ENCODE results near the gene HUS1B. TPM values are rescaled to one million over a fixed set of nuclear protein-coding genes. Genes with fewer than 3 reads are reported as not detected.

The HUS1B gene
- total RNA-seq, 1 donor from 2014 or later, result 0.98 TPM

DNA sequence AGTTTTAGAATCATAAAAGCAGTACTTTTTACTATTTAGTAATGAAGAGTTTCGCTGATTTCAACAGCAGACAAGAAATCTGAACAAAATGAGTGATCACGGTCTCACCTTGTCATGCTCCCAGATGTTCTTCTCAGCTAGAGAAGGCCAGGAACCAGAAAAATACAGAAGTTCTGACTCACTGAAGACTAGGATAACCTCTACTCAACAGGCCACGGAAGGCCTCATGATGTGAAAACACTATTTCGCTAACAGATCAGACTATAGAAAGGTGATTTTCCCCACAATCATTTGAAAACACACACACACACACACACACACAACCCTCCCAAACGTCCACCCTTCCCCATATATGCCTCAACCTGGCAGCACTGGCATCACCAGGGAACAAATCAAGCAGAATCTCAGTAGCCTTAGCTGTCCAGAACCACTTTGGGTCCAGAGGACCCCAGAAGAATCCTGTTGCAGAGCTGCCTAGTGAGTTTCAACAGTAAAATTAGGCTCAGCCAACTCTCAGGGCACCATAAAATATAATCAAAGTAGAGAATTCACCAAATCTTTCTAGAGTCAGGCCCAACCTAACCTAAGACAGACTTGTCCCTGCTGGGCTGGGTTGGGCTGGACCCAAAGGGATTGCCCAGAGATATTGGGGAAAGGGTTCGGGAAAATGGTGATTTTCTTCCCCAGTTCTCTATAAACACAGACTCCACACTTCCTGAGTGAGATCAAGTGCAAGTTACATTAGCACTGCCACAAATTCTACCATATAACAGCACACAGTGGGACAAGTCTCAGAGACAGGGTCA is 28.1 kb upstream of the HUS1B start:
- H3K4me1 ChIP-seq, result peaks cover 22% of the 10 kb centered on the region
- no peak for TF ChIP-seq POLR2AphosphoS5 (IDR thresholded peaks at IDR 0.05; ENCODE audit: insufficient read depth in 1 of 2, low read depth in 1 of 2)
- no peak for TF ChIP-seq CTCF (IDR thresholded peaks at IDR 0.05)
- TF ChIP-seq POLR2A (IDR thresholded peaks at IDR 0.05), result no peak
- H3K27me3 ChIP-seq, result no peaks in the 10 kb centered on the region
- intact Hi-C loops (cut with DNase I), result no loop called here
- DNase-seq (ENCODE audit: extremely low spot score in 2 of 2), result no peak
- no peak overlapping the region for H3K27ac ChIP-seq
- H3K9me3 ChIP-seq, result no peaks in the 10 kb centered on the region
- no peak overlapping the region for H3K4me3 ChIP-seq
- H3K36me3 ChIP-seq, result no peaks in the 10 kb centered on the region

DNA sequence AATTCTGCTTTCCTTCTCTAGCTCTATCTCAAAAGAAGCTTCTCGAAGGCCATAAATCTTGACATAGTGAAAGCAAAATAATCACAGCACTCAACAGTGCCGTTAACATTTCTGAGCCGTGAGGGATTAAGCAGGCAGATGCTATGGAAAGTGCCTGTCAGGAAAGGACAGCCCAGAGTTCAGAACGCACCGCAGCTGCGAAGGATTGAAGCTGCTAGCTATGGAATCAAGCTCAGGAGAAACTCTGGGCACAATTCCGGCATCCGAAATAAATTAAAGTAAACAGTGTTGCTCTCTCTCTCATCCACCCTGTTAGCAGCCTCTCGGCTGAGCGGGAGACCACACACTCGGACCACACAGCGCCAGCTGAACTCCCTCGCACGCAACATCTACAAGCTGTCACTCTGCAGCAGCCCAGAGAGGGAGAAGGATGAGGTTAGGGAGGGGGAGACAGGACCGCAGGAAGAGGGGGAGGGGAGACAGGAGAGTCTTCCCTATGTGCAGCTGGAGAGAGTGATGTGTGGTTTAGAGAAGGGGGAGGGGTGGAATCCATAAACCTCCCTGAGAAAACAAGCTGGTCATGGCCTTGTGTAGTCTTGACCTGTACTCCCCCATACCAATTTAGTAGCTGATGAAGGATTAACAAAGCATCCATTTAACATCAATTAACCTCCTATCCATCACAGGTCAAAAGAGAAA is 27.0 kb upstream of the HUS1B start:
- peaks cover 24% of the 10 kb centered on the region for H3K4me1 ChIP-seq
- peak overlapping the region; percentile 40 for H3K27ac ChIP-seq
- intact Hi-C loops (cut with DNase I), result no loop called here

GRCh38 chr6:680666-681340 is 23.9 kb upstream of the HUS1B start:
- H3K27ac ChIP-seq, result no peak overlapping the region
- no peak overlapping the region for H3K4me3 ChIP-seq
- intact Hi-C loops (cut with DNase I), result no loop called here
- no peaks in the 10 kb centered on the region for H3K9me3 ChIP-seq
- no peaks in the 10 kb centered on the region for H3K36me3 ChIP-seq
- no peak for TF ChIP-seq CTCF (IDR thresholded peaks at IDR 0.05)
- TF ChIP-seq POLR2AphosphoS5 (IDR thresholded peaks at IDR 0.05; ENCODE audit: insufficient read depth in 1 of 2, low read depth in 1 of 2), result no peak
- no peak for TF ChIP-seq POLR2A (IDR thresholded peaks at IDR 0.05)
- peaks cover 24% of the 10 kb centered on the region for H3K4me1 ChIP-seq
- no peaks in the 10 kb centered on the region for H3K27me3 ChIP-seq
- no peak for DNase-seq (ENCODE audit: extremely low spot score in 2 of 2)

More for the DNA sequence above, 27.0 kb upstream of the HUS1B start:
- H3K9me3 ChIP-seq, result no peaks in the 10 kb centered on the region
- peak overlapping the region; percentile 9 to 26 for H3K4me3 ChIP-seq
- H3K27me3 ChIP-seq, result no peaks in the 10 kb centered on the region
- no peaks in the 10 kb centered on the region for H3K36me3 ChIP-seq
- TF ChIP-seq POLR2A (IDR thresholded peaks at IDR 0.05) (no peak), CTCF (IDR thresholded peaks at IDR 0.05) (no peak), POLR2AphosphoS5 (IDR thresholded peaks at IDR 0.05; ENCODE audit: insufficient read depth in 1 of 2, low read depth in 1 of 2) (no peak)
- DNase-seq (ENCODE audit: extremely low spot score in 2 of 2), result no peak

DNA sequence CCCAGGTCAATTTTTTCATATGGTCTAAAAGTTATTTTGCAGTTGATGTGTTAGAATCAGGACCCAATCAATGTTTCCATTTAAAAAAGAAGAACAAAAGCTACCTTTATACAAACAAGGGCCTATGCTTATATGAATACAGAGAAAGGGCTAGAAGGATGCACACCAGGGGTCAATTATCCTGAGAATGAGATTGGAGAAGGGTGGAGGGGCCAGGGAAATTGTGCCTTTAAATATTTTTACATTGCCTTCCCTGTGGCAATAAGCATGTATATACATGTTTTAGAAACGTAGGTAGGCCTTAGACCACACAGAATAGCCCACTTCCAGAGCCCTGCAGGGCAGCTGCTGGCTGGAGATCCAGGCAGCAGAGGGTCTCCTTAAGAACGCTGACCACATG is 23.4 kb upstream of the HUS1B start:
- no peaks in the 10 kb centered on the region for H3K27me3 ChIP-seq
- H3K4me1 ChIP-seq, result peaks cover 24% of the 10 kb centered on the region
- no peak for DNase-seq (ENCODE audit: extremely low spot score in 2 of 2)
- no peaks in the 10 kb centered on the region for H3K36me3 ChIP-seq
- intact Hi-C loops (cut with DNase I), result no loop called here
- H3K9me3 ChIP-seq, result no peaks in the 10 kb centered on the region
- no peak overlapping the region for H3K27ac ChIP-seq
- H3K4me3 ChIP-seq, result no peak overlapping the region
- TF ChIP-seq POLR2AphosphoS5 (IDR thresholded peaks at IDR 0.05; ENCODE audit: insufficient read depth in 1 of 2, low read depth in 1 of 2) (no peak), POLR2A (IDR thresholded peaks at IDR 0.05) (no peak), CTCF (IDR thresholded peaks at IDR 0.05) (no peak)

All from vagina (tissue), 2 donors.